Measurements from ENCODE around the gene PRR4. TPM values are rescaled to one million over a fixed set of nuclear protein-coding genes. Genes with fewer than 3 reads are reported as not detected.

PRR4 gene
- total RNA-seq (2022; extraction: Qiagen RNA extraction): 0.76 to 3.1 TPM (median 2.0 TPM) in 5 replicates

DNA sequence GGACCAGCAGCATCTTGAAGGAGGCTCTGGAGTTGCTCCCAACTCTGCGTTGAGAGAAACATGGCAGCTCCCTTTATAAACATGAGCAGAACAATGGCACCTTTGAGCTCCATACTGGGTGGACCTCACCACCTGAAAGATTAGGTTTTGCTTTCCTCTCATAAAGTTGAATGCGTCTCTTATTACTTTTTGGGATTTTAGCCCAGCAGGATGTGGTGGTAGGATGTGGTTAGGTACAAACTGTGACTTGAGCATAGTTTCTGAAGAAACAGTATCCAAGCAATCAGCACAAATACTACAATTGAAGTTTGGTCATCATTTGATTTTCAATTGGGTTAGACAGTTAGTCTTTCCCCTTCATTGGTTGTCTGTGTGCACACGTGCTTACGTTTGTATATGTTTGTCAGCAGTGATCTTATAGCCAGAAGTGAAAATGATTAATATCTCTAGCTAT is at the start of gene PRR4:
Gene PRR4, minus strand, starts transcription at position 51 of the 454 bp plus-strand sequence. Its CDS starts 38 bp downstream, at position 13.

DNA sequence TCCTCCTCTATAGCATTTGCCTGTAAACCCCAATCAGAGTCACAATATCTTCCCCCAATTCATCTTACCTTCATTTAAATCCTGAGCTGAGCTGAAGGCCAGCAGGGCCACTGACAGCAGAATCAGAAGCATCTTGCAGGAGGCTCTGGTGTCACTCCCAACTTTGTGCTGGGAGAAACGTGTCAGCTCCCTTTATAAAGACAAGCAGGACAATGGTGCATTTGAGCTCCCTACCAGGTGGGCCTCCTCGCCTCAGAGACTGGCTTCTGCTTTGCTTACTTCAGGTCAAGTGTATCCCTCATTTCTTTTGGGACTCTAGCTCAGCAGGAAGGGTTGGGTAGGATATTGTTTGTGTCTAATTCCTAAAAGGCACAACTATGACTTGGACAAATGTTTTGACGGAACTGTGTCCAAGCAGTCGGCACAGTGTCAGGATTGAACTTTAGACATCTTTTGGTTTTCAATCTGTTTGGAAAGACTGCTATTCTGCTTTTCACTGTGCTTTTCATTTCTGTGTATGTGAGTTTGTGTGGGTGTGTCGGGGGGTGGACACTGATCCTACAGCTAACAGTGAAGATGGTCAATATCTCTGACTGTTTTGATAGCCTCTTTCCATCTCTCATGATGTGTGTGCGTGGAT is 34.9 kb upstream of the PRR4 start, which contains the start of gene PRH1:
Gene PRH1, minus strand, starts transcription at position 170 of the 640 bp plus-strand sequence. Its CDS starts 38 bp downstream, at position 132.

GRCh38 chr12:10826258-10826657 is 23.0 kb downstream of the PRR4 start, which contains the start of gene TAS2R10:
TAS2R10 (minus strand) TSS chr12:10826358; CDS start chr12:10826269, 89 bp downstream.

DNA sequence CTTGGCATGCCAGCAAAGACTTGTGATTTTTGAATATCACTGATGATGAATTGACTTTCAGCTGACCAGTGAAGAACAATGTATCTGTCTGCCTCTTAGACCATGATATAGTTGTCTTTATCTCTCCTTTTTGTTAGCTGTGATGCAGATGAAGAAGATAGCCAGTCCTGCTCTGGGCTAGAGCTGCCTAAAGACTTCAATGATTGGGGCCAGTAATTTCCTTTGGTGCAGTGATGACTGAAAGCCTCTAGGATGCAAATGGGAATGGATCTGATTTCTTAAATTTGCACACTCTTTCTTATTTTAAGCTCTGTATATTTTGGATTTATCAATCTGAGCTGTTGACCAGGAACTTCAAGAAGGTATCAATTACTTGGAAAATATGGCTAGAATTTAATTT is 39.2 kb downstream of the PRR4 start, which contains the start of gene TAS2R9:
Gene TAS2R9, minus strand, starts transcription at position 101 of the 400 bp plus-strand sequence. Its CDS starts 93 bp downstream, at position 8.

GRCh38 chr12:10807186-10807585 is 42.1 kb downstream of the PRR4 start, which contains the start of gene TAS2R8:
TAS2R8 (minus strand) TSS chr12:10807286; CDS start chr12:10806980, 306 bp downstream.

GRCh38 chr12:10802587-10802986 is 46.7 kb downstream of the PRR4 start, which contains the start of gene TAS2R7:
TAS2R7 (minus strand) TSS chr12:10802627; CDS start chr12:10802570, 57 bp downstream.

Other genes starting within 250 kb of the PRR4 start
- gene MAGOHB, start 235.9 kb downstream of the PRR4 start, total RNA-seq (2022; extraction: Qiagen RNA extraction): 42.7 to 63.5 TPM (median 50.5 TPM) in 5 replicates
- gene STYK1, start 175.4 kb downstream of the PRR4 start, total RNA-seq (2022; extraction: Qiagen RNA extraction): 0.07 to 0.30 TPM (median 0.17 TPM) in 5 replicates
- gene YBX3, start 126.2 kb downstream of the PRR4 start, total RNA-seq (2022; extraction: Qiagen RNA extraction): 242 to 267 TPM (median 259 TPM) in 5 replicates
- not detected in 5 replicates for gene TAS2R7, start 46.8 kb downstream of the PRR4 start, total RNA-seq (2022; extraction: Qiagen RNA extraction)
- not detected in 5 replicates for gene TAS2R8, start 42.2 kb downstream of the PRR4 start, total RNA-seq (2022; extraction: Qiagen RNA extraction)
- not detected in 5 replicates for gene TAS2R9, start 39.3 kb downstream of the PRR4 start, total RNA-seq (2022; extraction: Qiagen RNA extraction)
- gene TAS2R10, start 23.1 kb downstream of the PRR4 start, total RNA-seq (2022; extraction: Qiagen RNA extraction): 0.22 TPM in 1 of 5 replicates, not detected in the others
- 1.8 to 3.9 TPM (median 2.8 TPM) in 5 replicates for gene PRH1, start 34.8 kb upstream of the PRR4 start, total RNA-seq (2022; extraction: Qiagen RNA extraction)
- gene TAS2R13, start 60.1 kb upstream of the PRR4 start, total RNA-seq (2022; extraction: Qiagen RNA extraction): not detected in 5 replicates
- 0.30 to 0.39 TPM (median 0.38 TPM) in 3 of 5 replicates, not detected in the others for gene PRH2, start 79.8 kb upstream of the PRR4 start, total RNA-seq (2022; extraction: Qiagen RNA extraction)
- gene TAS2R14, start 89.8 kb upstream of the PRR4 start, total RNA-seq (2022; extraction: Qiagen RNA extraction): 0.31 to 0.70 TPM (median 0.40 TPM) in 5 replicates
- gene TAS2R50, start 137.4 kb upstream of the PRR4 start, total RNA-seq (2022; extraction: Qiagen RNA extraction): not detected in 5 replicates
- gene TAS2R20, start 148.8 kb upstream of the PRR4 start, total RNA-seq (2022; extraction: Qiagen RNA extraction): 0.10 to 0.19 TPM in 2 of 5 replicates, not detected in the others
- 0.19 TPM in 1 of 5 replicates, not detected in the others for gene TAS2R19, start 173.1 kb upstream of the PRR4 start, total RNA-seq (2022; extraction: Qiagen RNA extraction)
- 0.17 to 0.27 TPM in 2 of 5 replicates, not detected in the others for gene TAS2R31, start 181.9 kb upstream of the PRR4 start, total RNA-seq (2022; extraction: Qiagen RNA extraction)
- gene TAS2R46, start 212.8 kb upstream of the PRR4 start, total RNA-seq (2022; extraction: Qiagen RNA extraction): not detected in 5 replicates
- not detected in 5 replicates for gene TAS2R43, start 242.8 kb upstream of the PRR4 start, total RNA-seq (2022; extraction: Qiagen RNA extraction)

All from A549 treated with Mapracorat at 1 μM for 4 hours (cell line).